Endodermal cell (in vitro differentiated cells): Measurements from ENCODE around the gene CAPN5. TPM values are rescaled to one million over a fixed set of nuclear protein-coding genes. Genes with fewer than 3 reads are reported as not detected.
A peak's percentile ranks its signal among the peaks of the same experiment; 100 is the strongest.

ENCODE experiments used
- DNase-seq: peaks from one replicate; pipeline ENCODE4 v3.0.0-alpha.2; 2017
- H3K27ac ChIP-seq: 2 replicates; pipeline ENCODE4 v1.5.1; 2013; ENCODE audit warnings: mild to moderate bottlenecking, low read depth, low read length, moderate library complexity
- H3K27me3 ChIP-seq: 2 replicates; pipeline ENCODE4 v1.6.1; 2013; ENCODE audit warnings: mild to moderate bottlenecking, low read length, moderate library complexity; ENCODE audit not compliant: insufficient read depth, control insufficient read depth, poor library complexity, severe bottlenecking
- H3K36me3 ChIP-seq: 2 replicates; pipeline ENCODE4 v1.7.0; 2013; ENCODE audit warnings: mild to moderate bottlenecking, low read length, moderate library complexity; ENCODE audit not compliant: control insufficient read depth, insufficient read depth
- H3K4me1 ChIP-seq: one replicate; pipeline ENCODE4 v1.7.0; 2013; ENCODE audit warnings: low read length; ENCODE audit not compliant: control insufficient read depth, insufficient read depth
- H3K4me3 ChIP-seq: 2 replicates; pipeline ENCODE4 v1.5.1; 2013; ENCODE audit warnings: mild to moderate bottlenecking, low read length, moderate library complexity
- H3K9ac ChIP-seq: 2 replicates; pipeline ENCODE4 v1.6.1; 2013; ENCODE audit warnings: mild to moderate bottlenecking, low read length, moderate library complexity; ENCODE audit not compliant: poor library complexity, severe bottlenecking; ENCODE audit errors: extremely low read depth
- H3K9me3 ChIP-seq: 2 replicates; pipeline ENCODE4 v1.6.1; 2013; ENCODE audit warnings: mild to moderate bottlenecking, low read length, moderate library complexity; ENCODE audit not compliant: control insufficient read depth
- H3K27ac Mint-ChIP-seq: 2 replicates; pipeline ENCODE4 v1.8.0; 2020; ENCODE audit warnings: mixed read lengths
- H3K27me3 Mint-ChIP-seq: 2 replicates; pipeline ENCODE4 v1.8.0; 2021; ENCODE audit warnings: mild to moderate bottlenecking, mixed read lengths; ENCODE audit not compliant: insufficient read depth
- H3K36me3 Mint-ChIP-seq: 2 replicates; pipeline ENCODE4 v1.8.0; 2020; ENCODE audit warnings: low read depth, mixed read lengths
- H3K4me1 Mint-ChIP-seq: 2 replicates; pipeline ENCODE4 v1.8.0; 2020; ENCODE audit warnings: mixed read lengths
- H3K4me3 Mint-ChIP-seq: 2 replicates; pipeline ENCODE4 v1.8.0; 2020; ENCODE audit warnings: mild to moderate bottlenecking, moderate library complexity, mixed read lengths
- H3K9me3 Mint-ChIP-seq: 2 replicates; pipeline ENCODE4 v1.8.0; 2020; ENCODE audit warnings: mild to moderate bottlenecking, mixed read lengths
- CTCF ChIP-seq: fragments of 200-600 bp; sonication (generic); conservative IDR thresholded peaks from 2 replicates; pipeline ENCODE4 v1.5.0; 2021; ENCODE audit warnings: antibody characterized with exemption, mild to moderate bottlenecking
- WGBS, 2 experiments: methylation state at CpG; one replicate each; pipeline versions ENCODE4 v1.1.5 to v1.1.7; 2013; ENCODE audit warnings: missing lambda C conversion rate in 2 of 2, mixed read lengths in 1 of 2; ENCODE audit not compliant: insufficient coverage in 1 of 2, insufficient read length in 1 of 2; 5-methylcytosine and 5-hydroxymethylcytosine counted together
- total RNA-seq, 2 donors: library from RNA; stranded (reverse); fragmentation: NEBNext Ultra II Directional in 1 of 2; extraction: Animal tissue kit (Norgen Biotek cat#: 25700) in 1 of 2; gene quantifications; 2 replicates in 1 of 2; 3 replicates in 1 of 2; pipeline ENCODE4 v1.2.1, GENCODE V29; 2021

CAPN5 gene
- total RNA-seq, 2 donors from 2014 or later = 17.5 to 21.5 TPM

- TF ChIP-seq CTCF = no peak
- Histone ChIP-seq H3K27ac (no peak overlapping the region), H3K4me1 (peaks cover 8% of the 10 kb centered on the region), H3K4me3 (no peak overlapping the region), H3K9ac (no peak overlapping the region), H3K9me3 (no peaks in the 10 kb centered on the region), H3K27me3 (no peaks in the 10 kb centered on the region), H3K36me3 (no peaks in the 10 kb centered on the region)
- Mint-ChIP-seq H3K36me3 (no peaks in the 10 kb centered on the region), H3K4me1 (peaks cover 15% of the 10 kb centered on the region), H3K4me3 (no peak overlapping the region), H3K27me3 (peaks cover 21% of the 10 kb centered on the region), H3K9me3 (peaks cover 5% of the 10 kb centered on the region), H3K27ac (no peak overlapping the region)
- 90 to 100% methylated on average over 1 of the region's 1 CpG for WGBS, 2 experiments
- peak; percentile 33 for DNase-seq
These were observed 3.4 kb upstream of the CAPN5 start for GRCh38 chr11:77063407-77063806.

- DNase-seq = peak; percentile 35
- H3K27ac ChIP-seq = no peak overlapping the region
- Mint-ChIP-seq H3K9me3 (peaks cover 5% of the 10 kb centered on the region), H3K27ac (no peak overlapping the region), H3K36me3 (no peaks in the 10 kb centered on the region), H3K27me3 (peaks cover 23% of the 10 kb centered on the region), H3K4me3 (no peak overlapping the region), H3K4me1 (peaks cover 15% of the 10 kb centered on the region)
- no peaks in the 10 kb centered on the region for H3K36me3 ChIP-seq
- no peaks in the 10 kb centered on the region for H3K9me3 ChIP-seq
- H3K27me3 ChIP-seq = no peaks in the 10 kb centered on the region
- H3K9ac ChIP-seq = no peak overlapping the region
- peaks cover 8% of the 10 kb centered on the region for H3K4me1 ChIP-seq
- WGBS, 2 experiments = 90 to 100% methylated on average over 1 to 4 of the region's 4 CpGs
- TF ChIP-seq CTCF = no peak
- H3K4me3 ChIP-seq = no peak overlapping the region
These were observed 2.9 kb upstream of the CAPN5 start for GRCh38 chr11:77063861-77064260.

GRCh38 chr11:77064648-77065217 lies 2.0 kb upstream of the CAPN5 start:
- Mint-ChIP-seq H3K4me1 (peaks cover 15% of the 10 kb centered on the region), H3K36me3 (no peaks in the 10 kb centered on the region), H3K27me3 (peaks cover 26% of the 10 kb centered on the region), H3K27ac (no peak overlapping the region), H3K9me3 (peaks cover 5% of the 10 kb centered on the region), H3K4me3 (no peak overlapping the region)
- peak; percentile 20 for DNase-seq
- WGBS, 2 experiments = 95 to 100% methylated on average over 1 to 4 of the region's 4 CpGs
- no peaks in the 10 kb centered on the region for H3K9me3 ChIP-seq
- H3K4me3 ChIP-seq = no peak overlapping the region
- no peaks in the 10 kb centered on the region for H3K36me3 ChIP-seq
- TF ChIP-seq CTCF = no peak
- no peak overlapping the region for H3K27ac ChIP-seq
- H3K27me3 ChIP-seq = no peaks in the 10 kb centered on the region
- no peak overlapping the region for H3K9ac ChIP-seq
- H3K4me1 ChIP-seq = peaks cover 8% of the 10 kb centered on the region
